ENCODE data around the gene MEOX2.

Gene MEOX2

DNA sequence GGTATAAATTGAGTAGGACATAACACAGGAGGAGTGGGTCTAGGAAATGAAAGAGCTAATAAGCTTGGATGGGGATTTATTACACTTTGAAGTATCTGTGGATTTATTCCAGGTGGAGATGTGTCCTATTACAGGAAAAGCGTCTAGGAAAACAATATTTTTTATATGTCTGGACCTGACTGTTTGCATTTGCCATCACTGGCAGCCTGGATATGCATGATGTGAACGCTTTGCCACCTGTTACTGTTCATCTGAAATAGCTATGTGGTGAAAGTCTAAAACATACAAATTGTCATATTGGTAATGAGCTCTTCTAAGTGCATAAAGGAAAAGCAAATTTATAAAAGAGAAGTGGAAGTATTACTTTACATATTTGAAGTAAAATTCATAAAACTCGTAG is 93.1 kb downstream of the MEOX2 start:
- DNase-seq (ENCODE audit: low read depth in 1 of 2, low spot score in 1 of 2): no peak
- Histone ChIP-seq H3K27me3 (ENCODE audit: insufficient read depth, poor library complexity, severe bottlenecking) (no peaks in the 10 kb centered on the region), H3K27ac (replicated peaks) (no peak overlapping the region), H3K4me3 (replicated peaks; ENCODE audit: insufficient read depth, low read length) (no peak overlapping the region)
- TF ChIP-seq SPI1 (IDR thresholded peaks at IDR 0.05; ENCODE audit: borderline replicate concordance, low read depth) (no peak), REST (IDR thresholded peaks at IDR 0.05; ENCODE audit: insufficient replicate concordance, low read depth) (no peak), POLR2AphosphoS5 (IDR thresholded peaks at IDR 0.05; ENCODE audit: low read depth) (no peak), GABPA (IDR thresholded peaks at IDR 0.05; ENCODE audit: low read depth) (no peak)
- TF ChIP-seq, protein P1, sequence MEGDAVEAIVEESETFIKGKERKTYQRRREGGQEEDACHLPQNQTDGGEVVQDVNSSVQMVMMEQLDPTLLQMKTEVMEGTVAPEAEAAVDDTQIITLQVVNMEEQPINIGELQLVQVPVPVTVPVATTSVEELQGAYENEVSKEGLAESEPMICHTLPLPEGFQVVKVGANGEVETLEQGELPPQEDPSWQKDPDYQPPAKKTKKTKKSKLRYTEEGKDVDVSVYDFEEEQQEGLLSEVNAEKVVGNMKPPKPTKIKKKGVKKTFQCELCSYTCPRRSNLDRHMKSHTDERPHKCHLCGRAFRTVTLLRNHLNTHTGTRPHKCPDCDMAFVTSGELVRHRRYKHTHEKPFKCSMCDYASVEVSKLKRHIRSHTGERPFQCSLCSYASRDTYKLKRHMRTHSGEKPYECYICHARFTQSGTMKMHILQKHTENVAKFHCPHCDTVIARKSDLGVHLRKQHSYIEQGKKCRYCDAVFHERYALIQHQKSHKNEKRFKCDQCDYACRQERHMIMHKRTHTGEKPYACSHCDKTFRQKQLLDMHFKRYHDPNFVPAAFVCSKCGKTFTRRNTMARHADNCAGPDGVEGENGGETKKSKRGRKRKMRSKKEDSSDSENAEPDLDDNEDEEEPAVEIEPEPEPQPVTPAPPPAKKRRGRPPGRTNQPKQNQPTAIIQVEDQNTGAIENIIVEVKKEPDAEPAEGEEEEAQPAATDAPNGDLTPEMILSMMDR (IDR thresholded peaks at IDR 0.05; ENCODE audit: insufficient read depth, low read length): no peak

DNA sequence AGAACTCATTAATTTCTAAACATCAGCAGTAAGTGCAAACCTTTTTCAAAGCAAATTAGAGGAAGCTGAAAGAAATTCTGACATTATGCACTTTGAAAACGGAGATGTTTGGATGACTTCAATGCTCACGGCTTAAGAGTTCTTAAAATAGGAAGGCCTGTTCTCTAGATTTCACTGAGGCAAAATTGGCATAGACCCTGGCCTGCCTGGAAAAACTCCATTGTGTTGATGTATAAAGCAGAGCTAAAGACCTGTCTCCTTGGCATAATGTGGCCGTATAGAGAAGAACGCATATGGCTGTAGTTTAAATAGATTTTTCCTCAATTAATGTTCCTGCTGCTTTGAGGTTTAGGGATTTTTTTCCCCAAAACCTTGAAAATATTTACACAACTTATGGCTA is 100.2 kb downstream of the MEOX2 start:
- H3K27me3 ChIP-seq (ENCODE audit: insufficient read depth, poor library complexity, severe bottlenecking): no peaks in the 10 kb centered on the region
- TF ChIP-seq REST (IDR thresholded peaks at IDR 0.05; ENCODE audit: insufficient replicate concordance, low read depth) (no peak), GABPA (IDR thresholded peaks at IDR 0.05; ENCODE audit: low read depth) (no peak)
- DNase-seq (ENCODE audit: low read depth in 1 of 2, low spot score in 1 of 2): no peak
- no peak overlapping the region for H3K4me3 ChIP-seq (replicated peaks; ENCODE audit: insufficient read depth, low read length)
- H3K27ac ChIP-seq (replicated peaks): no peak overlapping the region

DNA sequence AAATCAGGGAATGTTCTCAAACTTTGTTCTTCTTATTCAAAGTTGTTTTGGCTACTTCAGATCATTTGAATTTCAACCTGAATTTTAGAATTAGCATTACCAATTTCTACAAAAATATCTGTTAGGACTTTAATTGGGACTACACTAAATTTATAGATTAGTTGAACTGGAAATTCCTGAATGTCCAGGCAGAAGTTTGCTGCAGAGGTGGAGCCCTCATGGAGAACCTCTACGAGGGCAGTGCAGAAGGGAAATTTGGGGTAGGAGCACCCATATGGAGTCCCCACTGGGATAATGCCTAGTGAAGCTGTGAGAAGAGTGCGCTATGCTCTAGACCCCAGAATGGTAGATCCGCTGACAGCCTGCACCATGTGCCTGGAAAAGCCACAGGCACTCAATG is 101.9 kb downstream of the MEOX2 start:
- TF ChIP-seq, protein P1 (IDR thresholded peaks at IDR 0.05; ENCODE audit: insufficient read depth, low read length): no peak
- TF ChIP-seq POLR2AphosphoS5 (IDR thresholded peaks at IDR 0.05; ENCODE audit: low read depth): no peak
- no peak for TF ChIP-seq REST (IDR thresholded peaks at IDR 0.05; ENCODE audit: insufficient replicate concordance, low read depth)
- TF ChIP-seq GABPA (IDR thresholded peaks at IDR 0.05; ENCODE audit: low read depth): no peak
- no peak for TF ChIP-seq SPI1 (IDR thresholded peaks at IDR 0.05; ENCODE audit: borderline replicate concordance, low read depth)
- no peak for DNase-seq (ENCODE audit: low read depth in 1 of 2, low spot score in 1 of 2)
- Histone ChIP-seq H3K4me3 (replicated peaks; ENCODE audit: insufficient read depth, low read length) (no peak overlapping the region), H3K27me3 (ENCODE audit: insufficient read depth, poor library complexity, severe bottlenecking) (no peaks in the 10 kb centered on the region), H3K27ac (replicated peaks) (no peak overlapping the region)

GRCh38 chr7:15582773-15583172 is 103.7 kb downstream of the MEOX2 start:
- TF ChIP-seq SPI1 (IDR thresholded peaks at IDR 0.05; ENCODE audit: borderline replicate concordance, low read depth) (no peak), GABPA (IDR thresholded peaks at IDR 0.05; ENCODE audit: low read depth) (no peak), POLR2AphosphoS5 (IDR thresholded peaks at IDR 0.05; ENCODE audit: low read depth) (no peak), REST (IDR thresholded peaks at IDR 0.05; ENCODE audit: insufficient replicate concordance, low read depth) (no peak)
- TF ChIP-seq, protein P1 (IDR thresholded peaks at IDR 0.05; ENCODE audit: insufficient read depth, low read length): no peak
- H3K27ac ChIP-seq (replicated peaks): no peak overlapping the region
- no peaks in the 10 kb centered on the region for H3K27me3 ChIP-seq (ENCODE audit: insufficient read depth, poor library complexity, severe bottlenecking)
- H3K4me3 ChIP-seq (replicated peaks; ENCODE audit: insufficient read depth, low read length): no peak overlapping the region
- DNase-seq (ENCODE audit: low read depth in 1 of 2, low spot score in 1 of 2): no peak
